Measurements from ENCODE around the gene CADM1.

The CADM1 gene

DNA sequence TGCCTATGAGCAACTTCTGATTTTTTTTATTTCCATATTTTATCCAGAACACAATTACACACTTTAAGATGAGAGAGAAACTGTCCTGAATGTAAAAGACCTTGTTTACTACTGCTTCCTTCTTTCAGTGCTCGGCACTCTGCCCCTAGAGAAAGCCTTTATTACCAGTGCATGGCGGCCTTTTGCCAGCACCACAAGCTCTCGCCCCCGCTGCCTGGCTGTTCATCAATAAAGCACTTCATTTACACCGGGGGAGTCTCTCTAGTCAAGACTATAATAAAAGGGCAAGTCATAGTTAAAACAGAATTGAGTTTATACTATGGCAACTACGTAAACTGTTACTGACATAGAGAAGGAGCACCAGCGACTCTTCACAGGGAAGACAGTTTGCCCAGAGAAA is 259.5 kb downstream of the CADM1 start:
- no peak for DNase-seq (ENCODE audit: low read depth)

- DNase-seq (ENCODE audit: low read depth): no peak
These were observed 259.9 kb downstream of the CADM1 start for GRCh38 chr11:115244296-115244695.

GRCh38 chr11:115242982-115243381 is 261.2 kb downstream of the CADM1 start:
- no peak for DNase-seq (ENCODE audit: low read depth)

DNA sequence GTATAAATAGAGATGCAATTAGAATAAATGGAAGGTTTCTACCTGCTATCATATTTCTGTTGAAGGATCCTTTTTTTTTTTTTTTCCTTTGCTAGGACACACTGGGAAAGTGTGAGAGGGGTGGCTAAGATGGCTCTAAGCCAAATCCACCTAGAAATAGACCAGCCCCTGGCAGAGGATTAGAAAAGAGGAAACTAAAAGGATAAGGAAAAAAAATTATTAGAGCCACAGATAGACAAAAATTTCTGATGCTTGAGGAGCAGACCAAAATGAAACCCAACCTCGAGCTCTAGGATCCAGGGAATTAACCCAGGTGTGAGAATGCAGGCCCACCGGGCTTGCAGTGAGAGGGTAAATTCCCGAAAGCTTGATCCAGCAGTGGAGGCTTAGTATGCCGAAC is 262.3 kb downstream of the CADM1 start:
- no peak for DNase-seq (ENCODE audit: low read depth)

GRCh38 chr11:115238791-115239190 is 265.4 kb downstream of the CADM1 start:
- no peak for DNase-seq (ENCODE audit: low read depth)

GRCh38 chr11:115238086-115238485 is 266.1 kb downstream of the CADM1 start:
- DNase-seq (ENCODE audit: low read depth): no peak

DNA sequence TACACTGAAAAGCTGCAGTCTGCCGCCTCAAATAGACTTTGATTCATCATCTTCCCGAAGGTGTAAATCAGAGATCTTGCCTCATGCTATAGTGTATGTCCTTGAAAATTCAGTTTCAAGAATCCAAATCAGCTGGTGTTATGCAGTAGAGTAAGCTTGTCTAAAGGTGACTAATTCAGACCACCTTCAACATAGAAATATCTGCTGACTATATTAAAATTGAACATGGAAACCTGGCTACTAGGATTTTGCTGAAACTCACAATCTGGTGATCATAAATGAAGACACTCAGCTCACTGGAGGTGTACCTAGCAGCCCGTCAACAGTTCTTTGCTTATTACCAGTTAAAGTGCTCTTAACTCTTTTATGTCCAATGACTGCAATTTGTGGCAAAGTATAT is 266.6 kb downstream of the CADM1 start:
- DNase-seq (ENCODE audit: low read depth): no peak

- DNase-seq (ENCODE audit: low read depth): no peak
These were observed 269.4 kb downstream of the CADM1 start for GRCh38 chr11:115234794-115235193.

- peak; percentile 3 for DNase-seq (ENCODE audit: low read depth)
These were observed 277.7 kb downstream of the CADM1 start for GRCh38 chr11:115226556-115226955.

DNA sequence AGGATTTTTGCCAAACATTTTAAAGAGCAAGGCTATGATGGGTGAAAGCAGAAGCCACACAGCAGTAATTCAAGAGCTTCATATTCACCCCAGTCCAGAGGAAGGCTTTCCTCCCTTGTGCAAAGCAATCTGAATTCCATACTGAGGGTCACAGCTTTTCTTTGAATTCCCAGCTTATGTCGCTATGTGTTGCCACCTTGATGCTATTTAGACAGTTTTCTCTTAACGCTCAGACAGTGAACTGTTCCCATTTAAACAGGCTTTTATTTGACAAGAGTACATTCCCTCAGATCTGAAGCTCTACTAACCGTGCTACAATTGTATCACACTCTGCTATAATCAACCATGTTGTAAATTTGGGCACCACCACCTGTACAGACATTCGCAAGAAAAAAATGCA is 279.7 kb downstream of the CADM1 start:
- DNase-seq (ENCODE audit: low read depth): no peak

DNA sequence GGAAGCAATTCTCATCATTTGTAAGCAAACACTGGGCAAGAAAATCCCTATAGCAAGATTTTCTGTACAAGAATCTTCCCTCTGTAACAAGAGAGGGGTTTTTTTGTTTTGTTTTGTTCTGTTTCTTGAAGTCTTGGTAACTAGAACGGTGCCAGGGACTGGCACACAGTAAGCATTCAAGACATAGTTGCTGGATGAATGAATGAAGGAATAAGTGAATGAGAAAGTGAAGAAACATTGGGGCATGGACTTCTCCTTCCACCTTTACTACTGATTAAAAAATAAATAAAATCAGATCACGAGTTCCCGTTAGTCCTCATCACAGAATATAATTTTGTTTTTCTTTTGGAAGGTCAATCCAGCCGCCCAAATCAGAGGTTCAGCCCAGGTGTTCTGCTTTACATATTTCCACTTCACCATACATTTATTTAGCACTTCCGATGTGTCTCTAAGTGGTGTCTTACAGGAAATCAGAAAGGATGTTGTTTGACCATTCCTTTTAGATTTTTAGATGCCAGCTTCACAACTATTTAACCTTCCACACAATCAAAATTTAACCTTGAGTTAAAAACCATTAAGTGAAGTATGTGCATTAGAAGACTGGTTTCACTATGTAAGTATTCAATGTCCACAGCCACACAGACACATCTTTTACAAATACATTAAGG is 281.2 kb downstream of the CADM1 start:
- no peak for DNase-seq (ENCODE audit: low read depth)

DNA sequence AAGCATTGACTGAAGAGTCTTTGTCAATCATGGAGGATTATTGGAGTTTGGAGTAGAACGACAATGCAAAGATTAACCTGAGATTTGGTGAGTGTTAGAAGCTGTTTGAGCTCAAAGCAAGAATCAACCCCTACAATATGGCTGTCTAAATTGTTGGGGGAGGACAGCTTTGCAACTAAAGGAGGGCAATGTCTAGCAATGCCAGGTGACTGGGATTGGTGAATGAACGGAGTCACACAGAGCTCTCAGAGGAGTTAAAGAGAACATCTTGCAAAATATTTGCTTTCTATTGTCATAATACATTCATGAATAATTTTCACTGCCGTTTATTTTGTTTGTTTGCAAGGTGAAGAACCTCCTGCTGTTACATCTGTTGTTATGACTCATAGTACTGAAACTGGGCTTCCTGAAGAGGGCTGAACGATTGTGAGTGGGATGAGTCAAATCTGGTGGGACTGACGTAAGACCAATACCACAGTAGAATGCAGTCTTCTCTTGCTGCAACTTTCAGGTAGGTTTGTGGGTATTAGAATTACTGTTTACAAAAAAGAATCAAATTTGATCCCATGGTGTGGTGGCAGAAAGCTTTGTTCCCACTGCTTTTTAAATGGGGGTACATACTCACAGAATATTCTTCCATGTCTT is 281.9 kb downstream of the CADM1 start:
- no peak for DNase-seq (ENCODE audit: low read depth)

- DNase-seq (ENCODE audit: low read depth): no peak
These were observed 282.6 kb downstream of the CADM1 start for GRCh38 chr11:115221461-115222069.

DNA sequence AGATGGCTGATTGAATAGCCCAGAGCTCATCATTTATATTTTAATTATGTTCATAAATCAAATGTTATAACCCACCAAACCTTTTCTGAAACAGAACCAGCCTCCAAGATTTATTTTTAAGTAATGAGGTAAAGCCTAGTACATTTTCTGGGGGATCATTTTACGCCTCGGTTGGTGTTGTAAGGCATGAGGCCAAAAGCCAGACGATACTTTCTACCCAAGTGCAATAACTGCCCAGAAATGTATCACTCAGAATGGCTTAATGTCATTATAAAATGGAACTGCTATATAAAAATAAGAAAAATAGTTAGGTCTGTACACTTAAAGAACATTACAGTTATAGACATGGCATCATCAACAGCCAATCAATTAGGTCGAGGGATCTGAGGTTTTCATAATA is 283.3 kb downstream of the CADM1 start:
- DNase-seq (ENCODE audit: low read depth): no peak

- DNase-seq (ENCODE audit: low read depth): no peak
These were observed 283.8 kb downstream of the CADM1 start for GRCh38 chr11:115220423-115220822.

- DNase-seq (ENCODE audit: low read depth): no peak
These were observed 284.8 kb downstream of the CADM1 start for GRCh38 chr11:115219376-115219775.

DNA sequence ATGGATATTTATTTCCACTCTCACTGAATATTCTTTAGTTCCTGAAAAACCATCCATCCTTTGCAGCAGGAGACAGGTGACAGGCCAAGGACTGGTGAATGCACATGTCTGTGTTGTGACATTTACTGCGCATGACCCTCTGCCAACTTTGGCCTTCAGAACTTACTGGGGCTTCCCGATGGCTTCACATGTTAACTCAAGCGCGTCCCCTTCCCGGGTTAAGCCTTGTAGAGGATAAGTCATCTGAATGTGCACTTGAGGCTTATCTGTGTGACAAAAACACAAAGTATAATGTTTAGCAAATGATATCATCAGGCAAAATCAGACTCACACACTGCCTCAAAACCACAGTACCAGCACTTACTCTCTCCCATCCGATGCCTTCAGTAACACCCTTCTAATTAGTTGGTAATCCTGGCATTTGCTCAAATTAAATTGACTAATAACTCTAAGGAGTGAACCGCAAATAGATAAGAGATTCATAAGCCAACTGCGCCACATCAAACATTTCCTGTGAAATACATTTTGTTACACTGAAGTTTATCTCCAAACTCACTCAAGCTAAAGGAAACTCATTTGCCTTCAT is 286.4 kb downstream of the CADM1 start:
- DNase-seq (ENCODE audit: low read depth): no peak

GRCh38 chr11:115215694-115216617 is 288.3 kb downstream of the CADM1 start:
- no peak for DNase-seq (ENCODE audit: low read depth)

GRCh38 chr11:115214644-115215234 is 289.5 kb downstream of the CADM1 start:
- DNase-seq (ENCODE audit: low read depth): no peak

GRCh38 chr11:115213007-115213406 is 291.2 kb downstream of the CADM1 start:
- DNase-seq (ENCODE audit: low read depth): no peak

- DNase-seq (ENCODE audit: low read depth): no peak
These were observed 295.4 kb downstream of the CADM1 start for GRCh38 chr11:115208808-115209259.

DNA sequence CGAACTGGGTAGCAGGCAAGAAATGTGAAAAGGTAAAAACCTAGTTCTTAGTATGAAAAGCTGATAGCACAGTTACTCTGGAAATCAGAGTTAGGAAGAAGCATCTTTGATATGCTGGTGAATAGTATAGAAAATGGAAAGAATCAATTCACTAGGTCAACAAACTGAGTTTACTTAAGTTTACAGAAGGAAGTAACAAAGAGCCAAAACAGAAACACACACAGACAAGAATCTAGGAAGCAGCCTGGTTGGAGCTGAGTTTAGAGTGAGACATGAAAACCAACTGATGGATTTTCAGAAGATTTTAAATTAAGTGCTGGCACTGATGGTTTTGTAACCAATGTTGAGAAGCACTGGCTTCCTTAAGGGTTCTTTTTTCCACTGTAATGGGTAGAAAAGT is 296.3 kb downstream of the CADM1 start:
- no peak for DNase-seq (ENCODE audit: low read depth)
